Kasumi-1 (cell line): ENCODE measurements around the gene PPP2R2C.

Experiments
- DNase-seq, 2 experiments: peaks; one replicate each; lab custom pipeline; 2025; lab: John Stamatoyannopoulos, UW

The PPP2R2C gene

DNA sequence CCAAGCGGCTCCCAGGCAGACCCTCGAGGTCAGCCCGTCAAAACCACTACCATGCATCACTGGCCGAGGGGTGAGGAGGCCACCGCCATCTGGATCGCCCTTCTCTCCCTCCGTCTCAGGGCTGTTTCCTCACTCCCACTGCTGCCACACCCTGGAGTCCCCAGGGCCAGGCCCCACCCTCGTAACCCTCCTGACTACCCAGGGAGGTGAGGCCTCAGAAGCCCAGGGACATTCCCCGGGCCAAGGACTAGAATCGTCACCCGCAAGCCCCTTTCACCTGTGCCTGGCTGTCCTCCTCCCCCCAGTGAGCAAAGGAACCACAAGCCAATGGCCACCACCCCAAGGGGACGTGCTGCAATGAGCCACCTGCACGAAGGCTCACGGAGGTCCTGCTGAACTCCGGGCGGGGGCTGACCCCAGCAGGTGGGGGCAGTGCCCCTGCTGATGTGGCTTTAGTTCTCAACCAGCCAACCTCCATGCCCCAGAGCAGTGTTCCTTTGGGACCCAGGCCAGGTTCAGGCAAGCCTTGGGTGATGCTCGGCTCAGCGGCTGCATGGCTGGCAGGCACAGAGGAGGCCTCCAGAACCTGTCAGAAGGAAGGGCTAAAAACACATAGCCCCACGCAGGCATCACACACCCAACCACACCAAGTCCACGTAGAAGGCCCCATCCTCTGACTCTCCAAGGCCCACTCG is 23.8 kb downstream of the PPP2R2C start:
- DNase-seq, result no peak

DNA sequence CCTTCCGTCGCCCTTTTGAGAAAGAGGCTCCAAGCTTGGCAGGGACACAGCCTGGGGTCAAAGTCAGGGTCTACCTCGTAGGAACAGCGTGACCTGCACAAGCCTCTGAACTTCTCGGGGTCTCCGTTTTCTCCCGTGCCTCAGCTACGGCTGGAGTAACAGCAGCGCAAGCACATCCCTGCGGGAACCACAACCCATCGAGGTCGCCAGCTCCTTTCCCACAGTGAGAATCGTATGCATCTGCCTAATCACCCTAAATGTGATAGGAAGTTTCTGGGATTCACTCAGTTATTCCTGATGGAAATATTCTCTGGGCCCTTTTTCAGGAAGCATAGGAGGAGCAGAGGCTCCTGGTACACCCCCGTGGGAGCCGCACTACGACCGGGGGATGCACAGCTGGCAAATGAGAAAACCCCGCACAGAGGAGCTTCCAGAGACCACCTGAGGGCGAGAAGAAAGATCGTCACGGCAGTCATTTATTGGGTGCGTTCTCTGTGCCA is 24.7 kb downstream of the PPP2R2C start:
- DNase-seq, result no peak

DNA sequence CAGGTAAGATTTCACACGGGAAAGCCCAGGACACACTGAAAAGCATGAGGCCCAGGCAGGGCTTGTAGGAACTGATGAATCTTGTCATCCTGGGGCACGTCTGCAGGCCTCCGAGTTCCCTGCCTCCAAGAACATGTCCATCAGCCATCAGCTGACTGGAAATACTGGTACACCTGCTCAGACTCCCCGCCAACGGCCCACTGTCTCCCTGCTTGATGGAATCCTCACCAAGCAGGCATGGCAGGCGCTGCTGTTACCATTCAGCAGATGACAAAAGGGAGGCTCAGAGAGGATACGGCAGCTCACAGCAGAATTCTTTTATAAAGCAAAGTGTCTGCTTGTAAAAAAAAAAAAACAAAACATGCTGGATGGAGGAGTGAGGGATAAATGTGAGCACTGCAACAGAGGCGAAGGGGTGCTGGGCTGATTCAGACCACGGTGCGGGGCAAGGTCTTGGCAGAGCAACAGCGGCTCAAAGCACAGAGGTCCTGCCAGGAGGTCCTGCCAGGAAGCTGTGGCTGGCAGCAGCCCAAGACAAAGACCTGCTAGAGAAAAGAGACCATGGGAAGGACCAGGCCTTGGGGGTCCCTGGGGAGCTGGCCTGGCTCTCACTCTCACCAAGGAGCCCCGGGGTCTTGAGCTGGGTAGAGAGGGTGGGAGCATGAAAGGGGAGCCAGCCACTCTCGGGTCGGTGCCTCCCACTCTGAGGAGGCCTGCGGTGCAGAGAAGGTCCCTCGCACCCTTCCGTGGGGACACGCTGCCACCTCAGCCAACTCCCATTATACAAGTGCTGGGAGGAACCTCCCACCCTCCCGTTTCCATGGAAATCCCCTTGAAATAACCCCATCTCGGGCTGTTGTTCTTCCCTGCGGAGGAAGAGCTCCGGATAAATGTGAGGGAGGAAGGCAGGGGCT is 25.6 kb downstream of the PPP2R2C start:
- no peak for DNase-seq

DNA sequence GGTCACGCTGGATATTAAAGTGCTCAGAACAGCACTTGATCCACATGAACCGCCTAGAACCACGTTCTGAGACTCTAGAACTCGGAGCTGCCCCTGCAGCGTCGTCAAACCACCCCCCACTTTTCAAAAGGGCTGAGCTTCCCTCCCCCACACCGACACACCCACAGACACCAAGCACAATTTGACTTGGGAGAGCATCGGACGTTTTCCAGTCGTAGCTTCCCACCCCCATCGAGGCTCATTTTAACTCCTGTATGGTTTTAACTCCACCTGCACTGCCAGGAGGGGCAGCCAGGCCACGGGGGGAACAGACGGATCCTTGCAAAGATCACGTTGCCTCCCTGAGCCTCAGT is 26.3 kb downstream of the PPP2R2C start:
- DNase-seq, result no peak

DNA sequence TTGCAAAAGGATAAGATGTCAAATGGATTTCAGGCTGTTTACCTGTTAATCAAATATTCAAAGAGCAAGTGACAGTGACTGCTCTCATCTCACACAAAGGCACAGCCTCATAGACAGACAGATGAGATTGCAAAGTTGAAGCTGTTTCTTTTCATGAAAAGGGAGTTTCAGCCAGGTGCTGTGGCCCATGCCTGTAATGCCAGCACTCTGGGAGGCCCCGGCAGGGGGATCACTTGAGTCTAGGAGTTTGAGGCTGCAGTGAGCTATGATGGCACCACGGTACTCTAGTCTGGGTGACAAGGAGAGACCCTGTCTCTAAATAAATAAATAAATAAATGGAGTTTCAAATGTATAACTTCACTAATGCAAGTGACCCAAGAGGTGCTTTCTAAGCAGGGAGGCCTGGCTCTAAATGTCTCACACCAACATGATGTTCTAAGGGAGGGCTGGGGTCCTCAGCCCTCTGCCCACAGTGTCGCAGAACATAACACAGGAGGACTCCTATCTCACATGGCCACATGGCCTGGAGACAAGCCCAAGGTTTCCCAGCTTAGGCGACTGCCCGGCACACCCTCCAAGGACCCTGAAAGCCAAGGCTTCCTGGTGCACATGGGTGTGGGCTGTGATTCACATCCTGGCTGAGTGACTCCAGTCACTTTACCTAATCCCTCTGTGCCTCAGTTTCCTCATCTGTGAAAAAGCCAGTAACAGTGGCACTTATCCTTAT is 26.8 kb downstream of the PPP2R2C start:
- DNase-seq, result no peak

DNA sequence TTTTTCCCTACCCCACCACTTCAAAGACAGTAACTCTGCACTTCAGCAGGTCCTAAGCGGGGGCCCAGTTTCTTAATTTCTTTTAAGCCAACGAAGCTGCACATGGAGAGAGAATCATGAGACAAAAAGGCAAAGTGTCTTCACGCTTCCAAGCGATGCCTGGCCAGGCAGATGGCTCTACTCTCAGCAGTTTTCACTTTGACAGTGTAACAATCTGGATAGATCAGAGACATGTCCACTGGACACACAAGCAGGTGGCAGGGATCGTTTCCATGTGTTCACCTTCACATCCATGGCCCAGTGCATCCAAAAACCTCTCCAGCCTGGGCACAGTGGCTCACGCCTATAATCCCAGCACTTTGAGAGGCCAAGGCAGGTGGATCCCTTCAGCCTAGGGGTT is 27.8 kb downstream of the PPP2R2C start:
- no peak for DNase-seq

DNA sequence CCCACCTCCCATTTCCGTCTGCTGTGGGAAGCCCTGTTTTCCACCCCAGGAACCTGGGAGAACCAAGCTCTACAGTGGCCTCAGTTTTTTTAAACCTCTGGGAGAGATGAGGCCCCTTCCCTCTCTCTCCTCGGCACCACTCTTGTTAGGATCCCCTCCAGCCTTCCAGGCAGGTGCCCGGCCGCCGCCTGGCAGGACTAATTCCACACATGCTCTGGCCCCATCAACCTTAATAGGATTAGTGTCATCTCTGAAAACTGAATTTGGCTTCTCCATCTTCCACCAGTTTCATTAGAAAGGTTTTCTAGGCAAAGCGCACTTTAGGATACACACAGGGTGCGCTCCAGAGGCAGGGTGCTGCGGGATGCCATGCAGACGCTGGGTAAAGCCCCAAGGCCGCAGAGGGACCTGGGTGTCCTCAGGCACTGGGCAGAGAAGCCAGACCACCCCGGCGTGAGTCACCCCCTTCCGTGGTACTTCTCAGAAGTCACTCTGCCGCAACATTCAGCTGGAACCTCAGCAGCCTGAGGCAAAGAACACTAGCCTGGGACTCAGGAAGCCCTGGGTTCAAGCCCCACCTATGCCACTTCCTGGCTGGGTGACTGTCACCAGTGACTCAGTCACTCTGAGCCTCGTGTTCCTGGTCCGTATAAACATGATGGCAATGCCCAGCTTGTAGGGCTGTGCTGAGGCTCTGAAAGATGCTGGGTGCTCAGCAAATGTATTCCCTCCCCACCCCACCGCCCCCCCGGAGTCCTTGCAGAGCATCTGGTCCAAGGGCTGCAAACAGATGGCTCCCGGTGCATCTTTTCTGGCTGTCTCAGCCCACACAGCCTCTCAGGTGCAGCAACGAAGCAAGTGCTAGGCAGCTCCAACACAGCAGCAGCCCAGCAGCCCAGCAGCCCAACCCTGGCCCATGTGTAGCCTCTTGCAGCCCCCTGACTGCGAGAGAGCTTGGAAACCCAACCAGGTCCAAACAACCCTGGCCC is 29.1 kb downstream of the PPP2R2C start:
- DNase-seq, result no peak

DNA sequence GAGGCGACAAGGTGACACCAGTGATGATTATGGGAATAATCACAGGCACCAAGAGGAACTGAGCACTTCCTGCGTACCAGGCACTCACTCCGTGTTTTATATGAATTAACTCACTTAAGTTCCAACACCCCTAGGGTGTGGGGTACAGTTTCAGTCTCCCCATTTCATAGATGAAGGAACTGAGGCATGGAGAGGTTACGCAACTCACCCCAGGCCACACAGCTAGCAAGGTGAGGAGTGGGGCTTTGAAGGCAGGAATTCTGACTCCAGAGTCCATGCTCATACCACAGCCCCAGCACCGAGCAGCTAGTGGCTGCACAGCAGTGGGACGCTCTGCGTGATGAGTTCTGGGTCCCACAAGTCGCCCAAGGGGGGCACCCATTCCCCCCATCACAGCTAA is 29.9 kb downstream of the PPP2R2C start:
- DNase-seq, result no peak

DNA sequence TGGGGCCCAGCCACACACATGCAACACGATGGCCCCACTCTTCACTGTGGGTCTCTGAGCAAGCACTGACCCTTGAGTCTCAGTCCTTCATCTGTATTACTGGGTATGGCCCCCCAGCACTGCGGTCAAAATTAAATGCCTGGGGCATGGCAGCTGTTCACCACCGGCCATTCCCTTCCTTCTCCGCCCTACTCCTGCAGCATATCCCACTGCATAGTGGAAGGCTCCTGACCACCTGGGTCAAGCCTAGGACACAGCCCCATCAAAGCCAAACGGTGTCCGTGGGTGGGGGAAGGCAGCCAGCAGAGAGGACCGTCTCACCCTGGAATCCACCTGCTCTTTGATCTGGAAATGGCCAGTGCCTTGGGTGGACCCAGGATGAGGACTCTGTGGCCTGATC is 30.7 kb downstream of the PPP2R2C start:
- no peak for DNase-seq

DNA sequence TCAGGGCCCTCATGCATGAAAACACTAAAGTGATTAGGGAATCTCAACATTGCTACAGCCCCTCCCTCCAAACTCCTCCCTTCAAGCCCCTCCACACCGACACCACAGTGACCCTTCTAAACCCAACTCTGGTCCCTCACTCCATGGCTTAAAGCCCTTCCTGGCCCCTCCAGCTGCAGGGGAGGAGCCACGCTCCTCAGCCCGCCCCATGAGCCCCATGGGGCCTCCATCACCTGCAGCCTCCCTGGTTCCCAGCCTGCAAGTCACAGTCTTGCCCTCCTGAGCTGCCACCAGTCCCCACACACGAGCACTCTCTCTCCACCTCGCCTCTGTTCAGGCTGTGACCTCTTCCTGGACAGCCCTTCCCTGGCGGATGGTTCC is 31.2 kb downstream of the PPP2R2C start:
- no peak for DNase-seq

DNA sequence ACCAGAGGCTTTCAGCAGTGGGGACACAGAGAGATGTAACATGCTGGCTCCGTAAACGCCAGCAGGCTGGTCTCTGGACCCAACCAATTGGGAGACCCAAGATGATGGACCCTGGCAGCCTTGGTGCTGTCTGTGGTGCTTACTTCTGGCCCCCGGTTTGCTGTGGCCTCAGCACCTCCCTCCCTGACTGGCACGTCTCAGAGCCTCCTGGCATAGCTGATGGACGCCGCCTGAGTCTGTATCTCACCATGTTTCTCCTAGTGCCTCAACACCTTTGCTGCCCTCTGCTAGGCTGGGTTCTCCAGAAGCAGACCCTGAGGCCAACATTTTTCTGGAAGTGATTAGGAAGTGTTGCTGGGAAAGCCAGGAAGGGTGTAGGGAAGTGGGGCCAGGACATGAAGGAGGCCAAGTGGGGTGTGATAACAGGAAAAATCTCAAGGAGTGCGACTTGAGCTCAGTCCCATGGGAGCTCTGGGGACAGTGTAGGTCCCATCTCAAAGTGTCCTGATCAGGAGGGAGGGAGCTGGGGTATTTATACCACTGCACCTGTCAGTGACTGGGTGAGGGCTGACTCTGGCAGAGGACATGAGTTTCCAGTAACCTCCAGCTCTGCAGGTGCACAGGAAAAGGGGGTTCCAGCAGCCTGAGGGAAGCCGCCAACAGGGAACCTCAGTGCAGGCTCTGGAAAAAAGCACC is 31.8 kb downstream of the PPP2R2C start:
- no peak for DNase-seq

DNA sequence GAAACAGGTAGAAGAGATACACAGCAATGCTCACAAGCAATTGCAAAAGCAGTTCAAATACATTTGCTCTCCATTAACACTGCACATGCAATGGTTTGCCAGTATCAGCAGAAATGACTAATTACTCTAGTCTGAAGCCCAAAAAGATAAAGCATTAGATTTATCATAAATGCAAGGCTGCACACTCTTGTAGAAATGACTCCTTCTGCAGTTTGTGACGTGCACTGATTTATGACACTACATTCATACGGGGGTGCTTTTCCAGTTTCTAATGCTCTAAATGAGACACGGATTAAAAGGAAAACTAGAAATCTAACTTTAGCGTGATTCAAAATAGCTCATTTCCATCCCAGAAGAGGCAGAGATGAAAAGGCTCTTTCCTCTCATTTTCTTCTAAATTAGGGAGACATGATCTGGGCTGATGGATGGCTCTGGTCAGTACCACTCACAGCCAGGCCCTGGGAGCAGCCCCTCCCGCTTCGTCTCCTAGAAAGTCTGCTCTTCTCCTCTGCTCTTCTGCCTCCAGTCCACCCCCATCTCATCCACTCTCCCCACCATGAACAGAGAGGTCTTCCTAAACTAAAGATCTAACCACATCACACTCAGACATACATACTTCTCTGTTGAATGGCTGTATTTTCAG is 33.2 kb downstream of the PPP2R2C start:
- no peak for DNase-seq

DNA sequence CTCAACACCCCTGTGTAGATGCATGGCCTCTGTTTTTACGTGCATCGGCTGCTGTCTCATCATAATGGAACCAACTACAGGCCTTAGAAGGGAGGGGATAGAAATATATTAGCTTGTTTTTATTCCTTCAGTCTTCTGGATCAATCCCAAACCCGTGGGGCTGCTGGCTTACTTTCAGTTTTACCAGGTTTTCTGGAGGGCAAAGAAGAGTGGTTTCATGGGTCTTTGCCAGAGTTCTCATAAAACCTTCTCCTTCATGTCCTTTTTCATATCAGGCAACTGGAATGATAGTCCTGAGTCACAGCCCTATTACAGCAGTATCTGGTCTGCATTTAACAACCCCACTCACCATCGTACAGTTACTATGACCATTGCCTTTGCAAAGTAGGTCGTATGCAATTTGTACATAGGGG is 34.6 kb downstream of the PPP2R2C start:
- no peak for DNase-seq

DNA sequence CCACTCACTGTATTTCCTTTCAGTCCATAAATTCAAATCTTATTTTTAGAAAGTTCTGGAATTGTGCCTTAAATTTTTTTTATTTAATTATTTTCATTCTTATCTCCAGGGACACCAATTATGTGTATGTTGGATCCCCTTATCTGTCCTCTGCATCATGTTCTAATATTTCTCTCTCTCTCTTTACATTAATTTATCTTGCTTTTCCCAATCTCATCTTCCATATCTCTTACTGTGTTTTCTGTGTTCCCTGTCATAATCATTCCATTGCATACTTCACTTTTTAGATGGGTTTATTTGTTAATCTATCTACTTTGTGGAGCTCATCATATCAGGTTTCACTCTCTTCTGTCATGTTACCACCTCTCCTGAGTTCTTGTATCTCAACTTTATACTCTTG is 37.4 kb downstream of the PPP2R2C start:
- no peak for DNase-seq

DNA sequence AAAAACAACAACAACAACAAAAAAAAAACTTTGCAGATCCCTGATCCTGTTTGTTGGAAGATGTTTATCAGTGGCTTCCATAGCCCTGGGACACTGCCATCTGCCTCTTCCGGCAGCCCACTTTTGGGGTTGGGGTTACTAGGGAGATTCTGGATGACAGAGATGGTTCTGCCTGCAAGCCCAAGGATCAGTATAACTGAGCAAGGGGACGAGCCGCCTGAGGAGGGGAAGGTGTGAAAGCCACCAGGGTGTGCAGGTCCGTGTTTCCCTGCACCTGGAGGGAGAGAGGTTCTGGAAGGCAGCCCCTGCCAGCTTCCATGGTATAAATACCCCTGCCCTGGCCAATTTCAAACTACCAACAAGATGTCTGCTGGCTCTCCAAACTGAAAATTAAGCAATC is 41.5 kb downstream of the PPP2R2C start:
- DNase-seq, result no peak

DNA sequence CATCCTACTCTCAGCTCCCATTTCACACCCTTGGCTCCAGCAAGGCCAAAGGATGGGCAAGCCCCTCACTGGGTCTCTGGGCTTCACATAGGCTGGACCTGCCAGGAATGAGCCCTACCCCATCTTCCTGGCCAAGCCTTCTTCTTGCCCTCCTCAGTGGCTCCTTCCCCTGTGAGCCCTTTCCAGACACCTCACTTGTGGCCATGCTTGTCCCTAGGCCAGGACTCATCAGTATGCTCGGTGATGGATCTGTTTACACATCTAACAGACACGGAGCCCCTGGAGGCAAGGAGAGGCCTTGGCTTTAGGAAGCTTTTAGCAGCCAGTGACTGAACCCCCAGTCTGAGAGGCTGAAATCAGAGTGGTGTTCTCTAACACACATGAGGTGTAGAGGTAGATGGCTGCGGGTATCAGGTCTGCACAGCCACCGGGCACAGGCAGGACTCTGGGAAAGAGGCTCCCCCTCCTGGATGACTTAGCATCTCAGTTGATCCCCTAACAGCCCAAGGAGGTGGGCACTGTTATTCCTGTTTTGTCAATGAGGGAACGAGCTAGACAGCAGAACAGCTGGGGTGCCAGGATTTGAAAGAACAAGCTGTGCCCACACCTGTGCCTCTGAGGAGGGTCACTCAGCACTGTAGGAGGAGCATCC is 44.8 kb downstream of the PPP2R2C start:
- no peak for DNase-seq

DNA sequence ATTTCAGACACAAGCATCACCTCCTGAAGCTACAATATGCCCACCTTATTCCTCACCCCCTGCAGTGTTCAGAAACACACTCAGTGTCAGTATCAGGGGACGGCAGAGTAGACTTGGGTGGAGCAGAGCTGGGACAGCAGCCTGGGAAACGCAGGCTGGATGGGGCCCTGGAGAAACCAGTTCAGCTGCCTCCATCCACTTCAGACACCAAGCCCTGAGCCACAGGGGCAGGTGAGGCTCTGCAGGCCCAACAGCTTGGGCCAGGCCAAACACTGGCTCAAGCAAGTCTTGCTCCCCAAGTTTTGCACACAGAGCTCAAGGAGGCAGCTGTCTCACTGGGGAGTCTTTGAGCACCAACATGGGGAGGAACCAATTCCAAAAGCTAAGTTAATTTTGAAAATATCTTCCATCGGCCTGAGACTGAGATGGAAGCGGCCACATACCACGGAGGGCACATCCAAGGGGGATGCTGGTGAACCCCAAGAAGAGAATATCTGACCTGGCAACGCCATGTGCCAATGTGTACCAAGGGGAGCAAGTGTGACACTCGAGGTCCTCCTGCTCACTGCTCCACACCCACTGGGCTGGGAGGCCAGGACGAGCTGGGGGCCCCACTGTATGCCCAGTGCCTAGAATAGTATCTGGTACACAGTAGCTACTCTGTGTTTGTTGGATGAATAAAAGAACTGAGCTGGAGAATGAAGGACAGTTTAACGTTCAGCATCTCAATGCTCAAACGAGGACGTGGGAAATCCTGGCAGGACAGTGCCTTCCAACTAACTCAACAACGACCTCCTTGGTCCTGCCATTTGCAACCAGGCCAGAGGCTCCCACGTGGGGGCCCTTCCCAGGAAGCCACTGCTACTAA is 45.6 kb downstream of the PPP2R2C start:
- DNase-seq, result no peak

DNA sequence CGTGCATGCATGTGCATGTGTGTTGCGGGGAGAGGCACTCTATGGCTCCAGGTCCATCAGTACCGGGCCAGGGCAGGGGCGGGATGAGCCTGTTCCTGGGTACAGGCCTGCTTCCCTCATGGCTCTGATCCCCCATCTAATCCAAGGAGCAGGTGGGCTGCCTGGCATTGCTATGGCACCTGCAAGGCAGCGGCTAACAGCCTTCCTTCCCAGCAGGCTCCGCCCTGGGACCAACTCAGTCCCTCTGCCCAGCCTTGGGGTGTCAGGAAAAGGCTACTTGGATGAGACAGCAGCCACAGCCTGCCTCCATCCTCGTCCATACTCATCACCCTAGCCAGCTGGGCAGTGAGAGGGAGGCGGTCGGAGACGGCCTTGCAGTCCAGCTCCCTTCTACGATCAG is 46.5 kb downstream of the PPP2R2C start:
- DNase-seq, result no peak

DNA sequence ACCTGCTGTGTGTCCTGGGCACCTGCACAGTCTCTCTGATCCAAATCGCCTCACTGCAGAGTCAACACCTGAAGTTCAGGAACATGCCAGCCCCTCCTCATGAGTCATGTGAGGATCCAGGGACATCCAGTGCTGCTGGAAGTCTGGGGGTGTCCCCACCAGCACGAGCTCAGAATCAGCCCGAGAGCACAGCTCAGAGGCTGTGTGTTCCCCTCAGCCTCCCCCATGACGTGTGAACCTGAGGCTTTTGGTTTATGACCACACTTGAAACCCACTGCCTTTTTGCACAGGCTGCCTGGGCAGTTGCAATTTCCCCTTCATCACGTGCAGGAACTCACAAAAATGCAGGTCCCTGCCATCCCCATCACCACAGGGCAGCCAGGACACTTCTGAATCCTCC is 47.1 kb downstream of the PPP2R2C start:
- DNase-seq, result no peak
